ENCODE measurements around the gene LIM2.

LIM2 gene

GRCh38 chr19:51368366-51369282, 19.1 kb downstream of the LIM2 start, which contains the start of gene CLDND2:
Gene CLDND2 (minus strand): TSS chr19:51369003. CDS start chr19:51368577, 426 bp downstream.
- Mint-ChIP-seq H3K27me3 (ENCODE audit: low read depth, poor library complexity) (peaks cover 12% of the 10 kb centered on the region), H3K27ac (peak within 1 kb of the TSS; percentile 87), H3K36me3 (ENCODE audit: low read depth) (no peaks in the 10 kb centered on the region), H3K4me3 (peak within 1 kb of the TSS; percentile 99), H3K4me1 (peaks cover 64% of the 10 kb centered on the region), H3K9me3 (no peaks in the 10 kb centered on the region)
- no peak for TF ChIP-seq CTCF (IDR thresholded peaks at IDR 0.05)
- no peak for DNase-seq

GRCh38 chr19:51367565-51368365, 20.0 kb downstream of the LIM2 start:
- peak overlapping the region; percentile 100 for H3K27ac Mint-ChIP-seq
- peaks cover 67% of the 10 kb centered on the region for H3K4me1 Mint-ChIP-seq
- peak; percentile 100 for DNase-seq
- TF ChIP-seq CTCF (IDR thresholded peaks at IDR 0.05) = no peak
- H3K9me3 Mint-ChIP-seq = no peaks in the 10 kb centered on the region
- H3K4me3 Mint-ChIP-seq = peak overlapping the region; percentile 99
- H3K27me3 Mint-ChIP-seq (ENCODE audit: low read depth, poor library complexity) = peaks cover 6% of the 10 kb centered on the region
- no peaks in the 10 kb centered on the region for H3K36me3 Mint-ChIP-seq (ENCODE audit: low read depth)

- Mint-ChIP-seq H3K27ac (peak overlapping the region; percentile 100), H3K4me1 (peaks cover 67% of the 10 kb centered on the region), H3K36me3 (ENCODE audit: low read depth) (no peaks in the 10 kb centered on the region), H3K4me3 (peak overlapping the region; percentile 99), H3K9me3 (no peaks in the 10 kb centered on the region), H3K27me3 (ENCODE audit: low read depth, poor library complexity) (peaks cover 4% of the 10 kb centered on the region)
- TF ChIP-seq CTCF (IDR thresholded peaks at IDR 0.05) = no peak
- peak; percentile 43 for DNase-seq
Measured at GRCh38 chr19:51367255-51367564, 20.6 kb downstream of the LIM2 start.

GRCh38 chr19:51366389-51367254, 21.2 kb downstream of the LIM2 start:
- no peaks in the 10 kb centered on the region for H3K9me3 Mint-ChIP-seq
- peak overlapping the region; percentile 100 for H3K27ac Mint-ChIP-seq
- peak; percentile 96 for DNase-seq
- H3K4me1 Mint-ChIP-seq = peaks cover 66% of the 10 kb centered on the region
- peaks cover 4% of the 10 kb centered on the region for H3K27me3 Mint-ChIP-seq (ENCODE audit: low read depth, poor library complexity)
- TF ChIP-seq CTCF (IDR thresholded peaks at IDR 0.05) = no peak
- H3K4me3 Mint-ChIP-seq = peak overlapping the region; percentile 99
- no peaks in the 10 kb centered on the region for H3K36me3 Mint-ChIP-seq (ENCODE audit: low read depth)

- no peaks in the 10 kb centered on the region for H3K36me3 Mint-ChIP-seq (ENCODE audit: low read depth)
Measured at GRCh38 chr19:51365965-51366388, 21.8 kb downstream of the LIM2 start, which contains the start of gene ETFB. Gene ETFB (minus strand): TSS chr19:51366388. CDS start chr19:51366326, 62 bp downstream.

More at GRCh38 chr19:51365965-51366388, 21.8 kb downstream of the LIM2 start, which contains the start of gene ETFB:
- DNase-seq = no peak
- Mint-ChIP-seq H3K4me1 (peaks cover 61% of the 10 kb centered on the region), H3K27ac (peak within 1 kb of the TSS; percentile 100), H3K27me3 (ENCODE audit: low read depth, poor library complexity) (peaks cover 4% of the 10 kb centered on the region), H3K4me3 (peak within 1 kb of the TSS; percentile 99), H3K9me3 (no peaks in the 10 kb centered on the region)
- no peak for TF ChIP-seq CTCF (IDR thresholded peaks at IDR 0.05)
